K562 (cell line): Measurements from ENCODE around the gene ODF2. TPM values are rescaled to one million over a fixed set of nuclear protein-coding genes. Genes with fewer than 3 reads are reported as not detected.

Experiments used
- ELK1 ChIP-seq: sonication (generic); formaldehyde crosslinking; IDR thresholded peaks from 2 replicates; pipeline ENCODE4 v1.8.1; 2022; ENCODE audit warnings: missing genetic modification reagents
- KDM5B ChIP-seq: fragments of 200-600 bp; sonication (generic); IDR thresholded peaks from 2 replicates; pipeline ENCODE4 v1.6.1; 2012; ENCODE audit warnings: low read depth, mild to moderate bottlenecking, moderate library complexity, low read length, control low read depth, inconsistent platforms; ENCODE audit not compliant: insufficient replicate concordance
- MAZ ChIP-seq, 2 experiments: fragments of 450-650 bp in 1 of 2; sonication (generic) in 1 of 2; formaldehyde crosslinking; IDR thresholded peaks in 1 of 2; conservative IDR thresholded peaks in 1 of 2; 2 replicates each; pipeline versions ENCODE4 v1.4.0 to v1.5.0; 2020; ENCODE audit warnings: mild to moderate bottlenecking in 1 of 2, missing genetic modification reagents in 1 of 2
- MBD1 ChIP-seq: fragments of 250-450 bp; sonication (Bioruptor Pico); IDR thresholded peaks from 2 replicates; pipeline ENCODE4 v1.8.0; 2022; ENCODE audit warnings: inconsistent platforms
- MBD2 ChIP-seq: sonication (generic); IDR thresholded peaks from 2 replicates; pipeline ENCODE4 v1.6.1; 2016; ENCODE audit warnings: low read depth, borderline replicate concordance
- MXI1 ChIP-seq: IDR thresholded peaks from 2 replicates; pipeline ENCODE4 v1.6.1; 2011; ENCODE audit warnings: low read depth, mild to moderate bottlenecking, improper control_type of control experiment, low read length
- PHF20 ChIP-seq: fragments of 450-650 bp; IDR thresholded peaks from 2 replicates; pipeline ENCODE4 v1.6.1; 2018; ENCODE audit not compliant: partially characterized antibody
- SIX5 ChIP-seq, 2 experiments: IDR thresholded peaks; 2 replicates each; pipeline ENCODE4 v1.6.1; 2011; ENCODE audit warnings: low read length in 2 of 2, borderline replicate concordance in 1 of 2, low read depth in 1 of 2, mild to moderate bottlenecking in 1 of 2, moderate library complexity in 1 of 2; ENCODE audit not compliant: insufficient read depth in 1 of 2
- SMAD4 ChIP-seq: fragments of 250-450 bp; sonication (Bioruptor Pico); conservative IDR thresholded peaks from 2 replicates; pipeline ENCODE4 v1.8.0; 2021; ENCODE audit warnings: inconsistent platforms, mild to moderate bottlenecking, moderate library complexity
- ZNF77 ChIP-seq: fragments of 250-450 bp; sonication (Bioruptor Pico); IDR thresholded peaks from 2 replicates; pipeline ENCODE4 v1.5.0; 2020
- polyA plus RNA-seq, 8 experiments: library from polyadenylated mRNA; depleted of rRNA in 4 of 8; stranded (reverse) in 5 of 8; unstranded in 3 of 8; fragments of >200 nt; fragmentation: Nextera tagmentation in 2 of 8; fragmentation: Illumina TruSeq in 1 of 8; extraction: Ambion mirVana in 2 of 8; extraction: Trizol in 1 of 8; gene quantifications; 2 replicates each; pipeline versions ENCODE4 v1.2.1 to v1.2.3, GENCODE V29; 2011 to 2014; ENCODE audit warnings: inconsistent platforms in 1 of 8, missing spikeins in 1 of 8
- total RNA-seq, 7 experiments: library from RNA; depleted of rRNA in 6 of 7; stranded (reverse); fragments of >200 nt in 6 of 7; fragmentation: Illumina TruSeq in 2 of 7; extraction: Trizol in 2 of 7; gene quantifications; 2 replicates each; pipeline versions ENCODE4 v1.2.1 to v1.2.3, GENCODE V29; 2011 to 2021; ENCODE audit warnings: low replicate concordance in 1 of 7
- TF ChIP-seq, protein P1 (sequence below): sonication (generic); formaldehyde crosslinking; IDR thresholded peaks from 2 replicates; pipeline ENCODE4 v1.8.0; 2022; ENCODE audit warnings: mild to moderate bottlenecking, low read depth, missing genetic modification reagents
- TF ChIP-seq, protein P2 (sequence below): sonication (generic); formaldehyde crosslinking; IDR thresholded peaks from 2 replicates; pipeline ENCODE4 v1.8.1; 2022; ENCODE audit warnings: missing genetic modification reagents
- TF ChIP-seq, protein P3 (sequence below): fragments of 250-450 bp; sonication (Bioruptor Pico); IDR thresholded peaks from 2 replicates; pipeline ENCODE4 v1.5.0; 2021; ENCODE audit warnings: mild to moderate bottlenecking, borderline replicate concordance
- TF ChIP-seq, protein P4 (sequence below): IDR thresholded peaks from 3 replicates; pipeline ENCODE4 v1.6.1; 2011; ENCODE audit warnings: borderline replicate concordance, mild to moderate bottlenecking, moderate library complexity; ENCODE audit not compliant: insufficient read length; ENCODE audit errors: extremely low read depth

Gene ODF2
- total and polyA plus RNA-seq, 9 of the 15 experiments (the other 6 are each of a cell fraction or from before 2014, with no cell fraction given) = 16.5 to 83.2 (median 69.7) TPM

DNA sequence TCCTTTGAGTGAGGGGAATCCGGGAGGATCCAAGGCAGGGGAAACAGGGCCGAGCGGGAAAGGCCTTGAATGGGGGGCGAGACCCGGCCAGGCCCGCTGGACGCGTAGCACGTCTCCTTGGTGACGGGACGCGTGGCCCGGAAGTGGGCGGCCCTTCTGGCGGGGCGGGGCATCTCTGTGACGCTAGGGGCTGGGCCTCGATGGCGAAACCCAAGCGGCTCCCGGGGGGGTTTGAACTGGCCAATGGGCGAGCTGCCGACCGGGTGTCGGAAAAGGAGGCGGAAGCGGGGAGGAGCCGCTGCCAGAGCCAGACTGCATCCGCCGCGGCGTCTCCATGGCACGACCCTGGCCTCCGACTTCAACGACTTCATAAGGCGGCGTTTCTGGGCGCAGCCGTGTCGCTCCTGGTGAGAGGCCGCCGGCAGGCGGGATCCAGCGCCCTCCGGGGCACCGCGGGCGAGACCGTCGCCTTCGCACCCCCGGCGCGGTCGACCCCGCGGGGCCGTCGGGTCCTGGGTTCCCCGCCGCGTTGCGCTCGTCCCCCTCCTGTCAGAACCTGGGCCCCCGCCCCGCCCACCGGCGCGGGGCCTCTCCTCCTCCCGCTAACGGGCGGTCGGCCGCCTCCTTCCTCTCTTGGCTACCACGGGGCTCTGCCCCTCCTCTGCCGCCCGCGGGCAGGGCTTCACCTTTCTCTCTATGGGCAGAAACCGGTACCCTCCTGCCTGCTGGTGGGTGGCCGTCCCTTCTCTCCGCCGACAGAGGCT, at the start of gene ODF2 (continued):
- TF ChIP-seq, protein P1, sequence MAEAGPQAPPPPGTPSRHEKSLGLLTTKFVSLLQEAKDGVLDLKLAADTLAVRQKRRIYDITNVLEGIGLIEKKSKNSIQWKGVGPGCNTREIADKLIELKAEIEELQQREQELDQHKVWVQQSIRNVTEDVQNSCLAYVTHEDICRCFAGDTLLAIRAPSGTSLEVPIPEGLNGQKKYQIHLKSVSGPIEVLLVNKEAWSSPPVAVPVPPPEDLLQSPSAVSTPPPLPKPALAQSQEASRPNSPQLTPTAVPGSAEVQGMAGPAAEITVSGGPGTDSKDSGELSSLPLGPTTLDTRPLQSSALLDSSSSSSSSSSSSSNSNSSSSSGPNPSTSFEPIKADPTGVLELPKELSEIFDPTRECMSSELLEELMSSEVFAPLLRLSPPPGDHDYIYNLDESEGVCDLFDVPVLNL = peak; percentile 52; the same call in 1 of the 2 replicates
- TF ChIP-seq PHF20 = no peak
- TF ChIP-seq SMAD4 (CRISPR knock-in tag) = peak; percentile 80
- TF ChIP-seq KDM5B = peak; percentile 68
- TF ChIP-seq MAZ (CRISPR knock-in tag; conservative IDR thresholded peaks at IDR 0.05 in 1 of 2, IDR thresholded peaks at IDR 0.05 in 1 of 2) = peak; percentile 26 to 63; a peak in 3 of 4 replicates
- no peak for TF ChIP-seq SIX5 (IDR thresholded peaks at IDR 0.05; ENCODE audit: borderline replicate concordance in 1 of 2, insufficient read depth in 1 of 2, low read depth in 1 of 2, low read length in 2 of 2)
- no peak for TF ChIP-seq ELK1
- no peak for TF ChIP-seq ZNF77 (CRISPR knock-in tag)
- TF ChIP-seq, protein P2, sequence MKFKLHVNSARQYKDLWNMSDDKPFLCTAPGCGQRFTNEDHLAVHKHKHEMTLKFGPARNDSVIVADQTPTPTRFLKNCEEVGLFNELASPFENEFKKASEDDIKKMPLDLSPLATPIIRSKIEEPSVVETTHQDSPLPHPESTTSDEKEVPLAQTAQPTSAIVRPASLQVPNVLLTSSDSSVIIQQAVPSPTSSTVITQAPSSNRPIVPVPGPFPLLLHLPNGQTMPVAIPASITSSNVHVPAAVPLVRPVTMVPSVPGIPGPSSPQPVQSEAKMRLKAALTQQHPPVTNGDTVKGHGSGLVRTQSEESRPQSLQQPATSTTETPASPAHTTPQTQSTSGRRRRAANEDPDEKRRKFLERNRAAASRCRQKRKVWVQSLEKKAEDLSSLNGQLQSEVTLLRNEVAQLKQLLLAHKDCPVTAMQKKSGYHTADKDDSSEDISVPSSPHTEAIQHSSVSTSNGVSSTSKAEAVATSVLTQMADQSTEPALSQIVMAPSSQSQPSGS = no peak
- TF ChIP-seq, protein P3, sequence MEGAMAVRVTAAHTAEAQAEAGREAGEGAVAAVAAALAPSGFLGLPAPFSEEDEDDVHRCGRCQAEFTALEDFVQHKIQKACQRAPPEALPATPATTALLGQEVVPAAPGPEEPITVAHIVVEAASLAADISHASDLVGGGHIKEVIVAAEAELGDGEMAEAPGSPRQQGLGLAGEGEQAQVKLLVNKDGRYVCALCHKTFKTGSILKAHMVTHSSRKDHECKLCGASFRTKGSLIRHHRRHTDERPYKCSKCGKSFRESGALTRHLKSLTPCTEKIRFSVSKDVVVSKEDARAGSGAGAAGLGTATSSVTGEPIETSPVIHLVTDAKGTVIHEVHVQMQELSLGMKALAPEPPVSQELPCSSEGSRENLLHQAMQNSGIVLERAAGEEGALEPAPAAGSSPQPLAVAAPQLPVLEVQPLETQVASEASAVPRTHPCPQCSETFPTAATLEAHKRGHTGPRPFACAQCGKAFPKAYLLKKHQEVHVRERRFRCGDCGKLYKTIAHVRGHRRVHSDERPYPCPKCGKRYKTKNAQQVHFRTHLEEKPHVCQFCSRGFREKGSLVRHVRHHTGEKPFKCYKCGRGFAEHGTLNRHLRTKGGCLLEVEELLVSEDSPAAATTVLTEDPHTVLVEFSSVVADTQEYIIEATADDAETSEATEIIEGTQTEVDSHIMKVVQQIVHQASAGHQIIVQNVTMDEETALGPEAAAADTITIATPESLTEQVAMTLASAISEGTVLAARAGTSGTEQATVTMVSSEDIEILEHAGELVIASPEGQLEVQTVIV = no peak
- peak; percentile 94 for TF ChIP-seq MXI1
- TF ChIP-seq MBD2 = peak; percentile 23; the same call in 1 of the 2 replicates
- TF ChIP-seq MBD1 (CRISPR knock-in tag) = no peak
- TF ChIP-seq, protein P4, sequence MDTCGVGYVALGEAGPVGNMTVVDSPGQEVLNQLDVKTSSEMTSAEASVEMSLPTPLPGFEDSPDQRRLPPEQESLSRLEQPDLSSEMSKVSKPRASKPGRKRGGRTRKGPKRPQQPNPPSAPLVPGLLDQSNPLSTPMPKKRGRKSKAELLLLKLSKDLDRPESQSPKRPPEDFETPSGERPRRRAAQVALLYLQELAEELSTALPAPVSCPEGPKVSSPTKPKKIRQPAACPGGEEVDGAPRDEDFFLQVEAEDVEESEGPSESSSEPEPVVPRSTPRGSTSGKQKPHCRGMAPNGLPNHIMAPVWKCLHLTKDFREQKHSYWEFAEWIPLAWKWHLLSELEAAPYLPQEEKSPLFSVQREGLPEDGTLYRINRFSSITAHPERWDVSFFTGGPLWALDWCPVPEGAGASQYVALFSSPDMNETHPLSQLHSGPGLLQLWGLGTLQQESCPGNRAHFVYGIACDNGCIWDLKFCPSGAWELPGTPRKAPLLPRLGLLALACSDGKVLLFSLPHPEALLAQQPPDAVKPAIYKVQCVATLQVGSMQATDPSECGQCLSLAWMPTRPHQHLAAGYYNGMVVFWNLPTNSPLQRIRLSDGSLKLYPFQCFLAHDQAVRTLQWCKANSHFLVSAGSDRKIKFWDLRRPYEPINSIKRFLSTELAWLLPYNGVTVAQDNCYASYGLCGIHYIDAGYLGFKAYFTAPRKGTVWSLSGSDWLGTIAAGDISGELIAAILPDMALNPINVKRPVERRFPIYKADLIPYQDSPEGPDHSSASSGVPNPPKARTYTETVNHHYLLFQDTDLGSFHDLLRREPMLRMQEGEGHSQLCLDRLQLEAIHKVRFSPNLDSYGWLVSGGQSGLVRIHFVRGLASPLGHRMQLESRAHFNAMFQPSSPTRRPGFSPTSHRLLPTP = no peak
